ENCODE results near the gene ADH7.

ADH7 gene

DNA sequence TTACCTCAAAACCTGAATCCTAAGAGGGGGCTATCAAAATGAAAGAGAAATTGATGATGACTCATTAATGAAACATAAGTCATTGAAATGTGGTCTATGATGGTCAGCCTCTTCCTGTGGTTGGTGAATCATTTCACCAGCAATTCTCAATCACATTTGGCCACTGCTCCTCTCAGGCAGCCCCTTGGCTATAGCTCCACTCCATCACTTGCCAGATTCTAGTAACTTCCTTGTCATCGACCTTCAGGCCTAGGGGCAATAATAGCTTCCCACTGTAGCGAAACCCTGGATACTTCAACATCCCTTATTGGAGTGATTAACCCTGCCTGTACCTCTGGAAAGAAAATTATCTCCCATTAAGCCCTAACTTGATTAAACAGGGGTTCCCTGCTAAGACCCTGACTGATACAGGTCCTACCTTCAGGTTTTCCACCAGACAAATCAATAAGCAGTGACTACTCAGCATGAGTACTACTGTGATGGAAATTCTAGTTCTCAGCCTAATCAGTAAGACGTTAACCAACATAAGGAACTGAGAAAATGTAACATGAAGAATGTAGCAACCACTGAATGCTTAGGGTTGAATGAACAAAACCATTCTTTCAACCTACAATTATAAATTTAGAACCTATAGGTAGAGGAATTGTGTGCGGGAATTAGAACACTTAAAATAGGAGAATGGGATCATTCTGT is 30.4 kb downstream of the ADH7 start:
- Histone ChIP-seq H3K27me3 (ENCODE audit: control insufficient read depth in 5 of 5, insufficient read depth in 4 of 5, low read length in 5 of 5) (no peaks in the 10 kb centered on the region), H3K9me3 (ENCODE audit: control insufficient read depth in 5 of 5, low read length in 5 of 5) (no peaks in the 10 kb centered on the region), H3K4me1 (ENCODE audit: control insufficient read depth in 5 of 5, insufficient read depth in 5 of 5, low read length in 5 of 5) (peaks cover 3 to 47% (median 31%) of the 10 kb centered on the region in 5 donors), H3K9ac (ENCODE audit: low read length in 5 of 5) (peak overlapping the region in 3 of 5 donors; percentile 9 to 86 (median 12)), H3K27ac (ENCODE audit: low read depth, low read length) (peak overlapping the region; percentile 94), H3K36me3 (ENCODE audit: control insufficient read depth in 5 of 5, insufficient read depth in 5 of 5, low read length in 5 of 5) (no peaks in the 10 kb centered on the region), H3K4me3 (ENCODE audit: low read depth in 1 of 5, low read length in 5 of 5) (no peak overlapping the region)

GRCh38 chr4:99403380-99404184 is 31.6 kb downstream of the ADH7 start:
- Histone ChIP-seq H3K4me1 (ENCODE audit: control insufficient read depth in 5 of 5, insufficient read depth in 5 of 5, low read length in 5 of 5) (peaks cover 3 to 43% (median 31%) of the 10 kb centered on the region in 5 donors), H3K27ac (ENCODE audit: low read depth, low read length) (peak overlapping the region; percentile 94), H3K9me3 (ENCODE audit: control insufficient read depth in 5 of 5, low read length in 5 of 5) (no peaks in the 10 kb centered on the region), H3K36me3 (ENCODE audit: control insufficient read depth in 5 of 5, insufficient read depth in 5 of 5, low read length in 5 of 5) (no peaks in the 10 kb centered on the region), H3K9ac (ENCODE audit: low read length in 5 of 5) (peak overlapping the region in 3 of 5 donors; percentile 8 to 86 (median 63)), H3K27me3 (ENCODE audit: control insufficient read depth in 5 of 5, insufficient read depth in 4 of 5, low read length in 5 of 5) (no peaks in the 10 kb centered on the region), H3K4me3 (ENCODE audit: low read depth in 1 of 5, low read length in 5 of 5) (no peak overlapping the region)

- H3K9ac ChIP-seq (ENCODE audit: low read length in 5 of 5) = peak overlapping the region in 1 of 5 donors; percentile 86
- H3K9me3 ChIP-seq (ENCODE audit: control insufficient read depth in 5 of 5, low read length in 5 of 5) = peaks cover 0 to 2% (median 0%) of the 10 kb centered on the region in 5 donors
- peak overlapping the region; percentile 94 for H3K27ac ChIP-seq (ENCODE audit: low read depth, low read length)
Observed at GRCh38 chr4:99402765-99403164, 32.4 kb downstream of the ADH7 start.

DNA sequence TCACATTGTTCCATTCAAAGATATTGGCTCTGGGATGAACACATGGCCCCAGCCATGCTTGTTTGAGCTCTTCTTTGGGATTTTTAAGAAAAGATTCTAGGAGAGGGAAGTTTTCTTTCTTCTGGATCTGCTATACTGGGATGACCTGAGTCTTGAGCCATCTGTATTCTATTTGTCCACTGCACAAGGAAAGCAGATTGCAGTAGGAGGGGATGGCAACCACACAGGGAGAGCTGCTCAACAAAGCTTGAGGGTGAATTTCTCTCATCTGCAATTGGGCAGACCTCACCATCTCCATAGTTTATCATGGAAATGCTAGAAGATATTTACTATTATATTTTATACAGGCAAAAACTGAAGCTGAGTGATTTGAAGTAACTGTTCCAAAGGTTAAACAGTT is 34.3 kb downstream of the ADH7 start:
- Histone ChIP-seq H3K27ac (ENCODE audit: low read depth, low read length) (no peak overlapping the region), H3K4me3 (ENCODE audit: low read depth in 1 of 5, low read length in 5 of 5) (no peak overlapping the region), H3K27me3 (ENCODE audit: control insufficient read depth in 5 of 5, insufficient read depth in 4 of 5, low read length in 5 of 5) (no peaks in the 10 kb centered on the region), H3K36me3 (ENCODE audit: control insufficient read depth in 5 of 5, insufficient read depth in 5 of 5, low read length in 5 of 5) (no peaks in the 10 kb centered on the region), H3K4me1 (ENCODE audit: control insufficient read depth in 5 of 5, insufficient read depth in 5 of 5, low read length in 5 of 5) (peaks cover 3 to 38% (median 31%) of the 10 kb centered on the region in 5 donors), H3K9ac (ENCODE audit: low read length in 5 of 5) (no peak overlapping the region), H3K9me3 (ENCODE audit: control insufficient read depth in 5 of 5, low read length in 5 of 5) (peaks cover 0 to 2% (median 0%) of the 10 kb centered on the region in 5 donors)

More at GRCh38 chr4:99402765-99403164, 32.4 kb downstream of the ADH7 start:
- no peaks in the 10 kb centered on the region for H3K27me3 ChIP-seq (ENCODE audit: control insufficient read depth in 5 of 5, insufficient read depth in 4 of 5, low read length in 5 of 5)
- no peaks in the 10 kb centered on the region for H3K36me3 ChIP-seq (ENCODE audit: control insufficient read depth in 5 of 5, insufficient read depth in 5 of 5, low read length in 5 of 5)
- no peak overlapping the region for H3K4me3 ChIP-seq (ENCODE audit: low read depth in 1 of 5, low read length in 5 of 5)
- peaks cover 3 to 40% (median 31%) of the 10 kb centered on the region in 5 donors for H3K4me1 ChIP-seq (ENCODE audit: control insufficient read depth in 5 of 5, insufficient read depth in 5 of 5, low read length in 5 of 5)

DNA sequence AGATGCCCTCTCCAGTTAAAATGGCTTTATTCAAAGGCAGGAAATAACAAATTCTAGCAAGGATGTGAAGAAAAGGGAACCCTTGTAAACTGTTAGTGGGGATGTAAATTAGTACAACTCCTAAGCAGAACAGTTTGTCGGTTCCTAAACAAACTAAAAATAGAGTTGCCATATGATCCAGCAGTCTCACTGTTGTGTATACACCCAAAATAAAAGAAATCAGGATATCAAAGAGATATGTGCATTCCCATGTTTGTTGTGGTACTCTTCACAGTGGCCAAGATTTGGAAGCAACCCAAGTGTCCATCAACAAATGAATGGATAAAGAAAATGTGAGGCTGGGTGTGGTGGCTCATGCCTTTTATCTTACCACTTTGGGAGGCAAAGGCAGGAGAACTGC is 36.1 kb downstream of the ADH7 start:
- no peak overlapping the region for H3K4me3 ChIP-seq (ENCODE audit: low read depth in 1 of 5, low read length in 5 of 5)
- no peaks in the 10 kb centered on the region for H3K36me3 ChIP-seq (ENCODE audit: control insufficient read depth in 5 of 5, insufficient read depth in 5 of 5, low read length in 5 of 5)
- H3K4me1 ChIP-seq (ENCODE audit: control insufficient read depth in 5 of 5, insufficient read depth in 5 of 5, low read length in 5 of 5) = peaks cover 0 to 25% (median 20%) of the 10 kb centered on the region in 5 donors
- no peak overlapping the region for H3K9ac ChIP-seq (ENCODE audit: low read length in 5 of 5)
- H3K9me3 ChIP-seq (ENCODE audit: control insufficient read depth in 5 of 5, low read length in 5 of 5) = peaks cover 0 to 2% (median 0%) of the 10 kb centered on the region in 5 donors
- H3K27me3 ChIP-seq (ENCODE audit: control insufficient read depth in 5 of 5, insufficient read depth in 4 of 5, low read length in 5 of 5) = no peaks in the 10 kb centered on the region
- no peak overlapping the region for H3K27ac ChIP-seq (ENCODE audit: low read depth, low read length)

- Histone ChIP-seq H3K9ac (ENCODE audit: low read length in 5 of 5) (no peak overlapping the region), H3K9me3 (ENCODE audit: control insufficient read depth in 5 of 5, low read length in 5 of 5) (peaks cover 0 to 10% (median 0%) of the 10 kb centered on the region in 5 donors), H3K4me1 (ENCODE audit: control insufficient read depth in 5 of 5, insufficient read depth in 5 of 5, low read length in 5 of 5) (peaks cover 0 to 5% (median 4%) of the 10 kb centered on the region in 5 donors), H3K4me3 (ENCODE audit: low read depth in 1 of 5, low read length in 5 of 5) (no peak overlapping the region), H3K27me3 (ENCODE audit: control insufficient read depth in 5 of 5, insufficient read depth in 4 of 5, low read length in 5 of 5) (no peaks in the 10 kb centered on the region), H3K36me3 (ENCODE audit: control insufficient read depth in 5 of 5, insufficient read depth in 5 of 5, low read length in 5 of 5) (no peaks in the 10 kb centered on the region), H3K27ac (ENCODE audit: low read depth, low read length) (peak overlapping the region; percentile 24)
Observed at GRCh38 chr4:99395595-99396364, 39.4 kb downstream of the ADH7 start.

- Histone ChIP-seq H3K4me3 (ENCODE audit: low read depth in 1 of 5, low read length in 5 of 5) (no peak overlapping the region), H3K4me1 (ENCODE audit: control insufficient read depth in 5 of 5, insufficient read depth in 5 of 5, low read length in 5 of 5) (peaks cover 0 to 6% (median 5%) of the 10 kb centered on the region in 5 donors), H3K27ac (ENCODE audit: low read depth, low read length) (no peak overlapping the region), H3K36me3 (ENCODE audit: control insufficient read depth in 5 of 5, insufficient read depth in 5 of 5, low read length in 5 of 5) (no peaks in the 10 kb centered on the region), H3K9ac (ENCODE audit: low read length in 5 of 5) (no peak overlapping the region), H3K9me3 (ENCODE audit: control insufficient read depth in 5 of 5, low read length in 5 of 5) (peaks cover 0 to 10% (median 0%) of the 10 kb centered on the region in 5 donors), H3K27me3 (ENCODE audit: control insufficient read depth in 5 of 5, insufficient read depth in 4 of 5, low read length in 5 of 5) (no peaks in the 10 kb centered on the region)
Observed at GRCh38 chr4:99394896-99395295, 40.2 kb downstream of the ADH7 start.

DNA sequence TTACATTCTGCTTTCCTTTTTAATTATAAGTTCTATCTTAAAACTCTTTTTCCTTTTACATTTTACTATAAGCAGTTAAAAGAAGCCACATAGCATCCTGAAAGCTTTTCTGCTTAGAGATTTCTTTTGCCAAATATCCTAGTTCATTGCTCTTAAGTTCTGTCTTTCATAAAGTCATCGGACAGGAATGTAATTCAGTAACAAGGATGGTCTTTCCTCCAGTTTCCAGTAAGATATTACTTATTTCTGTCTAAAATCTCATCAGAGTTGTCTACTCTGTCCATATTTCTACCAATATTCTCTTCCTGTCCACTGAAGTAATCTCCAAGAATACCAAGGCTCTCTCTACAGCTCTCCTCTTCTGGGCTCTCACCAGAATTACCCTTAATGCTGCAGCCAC is 45.1 kb downstream of the ADH7 start:
- H3K27me3 ChIP-seq (ENCODE audit: control insufficient read depth in 5 of 5, insufficient read depth in 4 of 5, low read length in 5 of 5) = no peaks in the 10 kb centered on the region
- H3K4me3 ChIP-seq (ENCODE audit: low read depth in 1 of 5, low read length in 5 of 5) = no peak overlapping the region
- H3K9ac ChIP-seq (ENCODE audit: low read length in 5 of 5) = peak overlapping the region in 2 of 5 donors; percentile 62 to 64
- peaks cover 0 to 11% (median 10%) of the 10 kb centered on the region in 5 donors for H3K4me1 ChIP-seq (ENCODE audit: control insufficient read depth in 5 of 5, insufficient read depth in 5 of 5, low read length in 5 of 5)
- H3K36me3 ChIP-seq (ENCODE audit: control insufficient read depth in 5 of 5, insufficient read depth in 5 of 5, low read length in 5 of 5) = no peaks in the 10 kb centered on the region
- peaks cover 0 to 16% (median 5%) of the 10 kb centered on the region in 5 donors for H3K9me3 ChIP-seq (ENCODE audit: control insufficient read depth in 5 of 5, low read length in 5 of 5)
- peak overlapping the region; percentile 71 for H3K27ac ChIP-seq (ENCODE audit: low read depth, low read length)

DNA sequence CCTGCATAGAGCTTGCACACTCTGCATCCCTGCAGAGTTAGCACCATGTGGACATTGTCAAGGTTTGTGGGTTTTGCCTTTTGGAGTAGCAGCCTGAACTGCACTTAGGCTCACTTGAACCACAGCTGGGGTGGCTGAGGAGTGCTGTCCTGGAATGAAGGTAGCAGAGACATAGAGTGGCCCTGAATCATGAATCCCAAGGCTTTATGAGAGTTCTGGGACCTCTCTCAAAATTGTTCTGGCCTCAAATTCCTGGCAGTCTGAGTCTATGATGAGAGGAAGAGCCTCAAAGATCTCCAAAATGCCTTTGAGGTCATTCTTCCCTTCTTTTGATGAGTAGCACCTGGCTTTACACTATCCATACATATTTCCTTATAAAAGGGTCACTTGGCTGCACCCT is 45.5 kb downstream of the ADH7 start:
- peak overlapping the region in 2 of 5 donors; percentile 62 to 64 for H3K9ac ChIP-seq (ENCODE audit: low read length in 5 of 5)
- H3K27me3 ChIP-seq (ENCODE audit: control insufficient read depth in 5 of 5, insufficient read depth in 4 of 5, low read length in 5 of 5) = no peaks in the 10 kb centered on the region
- peaks cover 0 to 16% (median 5%) of the 10 kb centered on the region in 5 donors for H3K9me3 ChIP-seq (ENCODE audit: control insufficient read depth in 5 of 5, low read length in 5 of 5)
- H3K27ac ChIP-seq (ENCODE audit: low read depth, low read length) = peak overlapping the region; percentile 71
- H3K4me3 ChIP-seq (ENCODE audit: low read depth in 1 of 5, low read length in 5 of 5) = peak overlapping the region in 1 of 5 donors; percentile 35
- no peaks in the 10 kb centered on the region for H3K36me3 ChIP-seq (ENCODE audit: control insufficient read depth in 5 of 5, insufficient read depth in 5 of 5, low read length in 5 of 5)
- H3K4me1 ChIP-seq (ENCODE audit: control insufficient read depth in 5 of 5, insufficient read depth in 5 of 5, low read length in 5 of 5) = peaks cover 0 to 12% (median 10%) of the 10 kb centered on the region in 5 donors
